ENCODE measurements around the gene GNG12. TPM values are rescaled to one million over a fixed set of nuclear protein-coding genes. Genes with fewer than 3 reads are reported as not detected.

Gene GNG12
- total and polyA plus RNA-seq, 9 of the 15 experiments (the other 6 are each of a cell fraction or from before 2014, with no cell fraction given), result 2.6 to 6.0 (median 4.1) TPM

DNA sequence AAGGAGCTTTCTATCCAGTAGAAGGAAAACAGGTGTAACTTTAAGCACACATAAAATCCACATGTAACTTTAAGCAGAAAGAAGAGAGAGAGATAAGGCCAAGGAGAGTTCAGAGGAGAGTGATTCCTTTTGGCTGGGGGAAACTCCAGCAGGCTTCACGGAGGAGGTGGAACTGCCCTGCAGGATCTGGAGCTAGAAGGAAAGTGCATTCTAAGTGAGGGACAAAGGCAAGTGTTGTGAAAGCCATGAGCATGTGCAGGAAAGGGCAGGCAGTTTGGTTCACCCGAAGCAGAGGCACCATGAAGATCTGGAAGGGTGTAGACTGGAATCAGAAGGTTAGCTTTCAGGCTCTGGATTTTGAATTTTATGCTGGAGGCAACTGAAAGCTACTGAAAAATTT lies 101.9 kb downstream of the GNG12 start (continued):
- TF ChIP-seq, protein P1, sequence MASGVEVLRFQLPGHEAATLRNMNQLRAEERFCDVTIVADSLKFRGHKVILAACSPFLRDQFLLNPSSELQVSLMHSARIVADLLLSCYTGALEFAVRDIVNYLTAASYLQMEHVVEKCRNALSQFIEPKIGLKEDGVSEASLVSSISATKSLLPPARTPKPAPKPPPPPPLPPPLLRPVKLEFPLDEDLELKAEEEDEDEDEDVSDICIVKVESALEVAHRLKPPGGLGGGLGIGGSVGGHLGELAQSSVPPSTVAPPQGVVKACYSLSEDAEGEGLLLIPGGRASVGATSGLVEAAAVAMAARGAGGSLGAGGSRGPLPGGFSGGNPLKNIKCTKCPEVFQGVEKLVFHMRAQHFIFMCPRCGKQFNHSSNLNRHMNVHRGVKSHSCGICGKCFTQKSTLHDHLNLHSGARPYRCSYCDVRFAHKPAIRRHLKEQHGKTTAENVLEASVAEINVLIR (CRISPR knock-in tag; IDR thresholded peaks at IDR 0.05), result no peak
- TF ChIP-seq RBM14 (IDR thresholded peaks at IDR 0.05; ENCODE audit: borderline replicate concordance, insufficient read depth, low read depth, low read length) (no peak), ZNF436 (CRISPR knock-in tag; IDR thresholded peaks at IDR 0.05) (peak; percentile 82), TBP (optimal IDR thresholded peaks at IDR 0.05; ENCODE audit: low read depth, low read length) (no peak), ZNF75A (CRISPR knock-in tag; IDR thresholded peaks at IDR 0.05) (no peak), ARID1B (IDR thresholded peaks at IDR 0.05) (no peak), HMG20A (CRISPR knock-in tag; conservative IDR thresholded peaks at IDR 0.05) (no peak), BRD9 (IDR thresholded peaks at IDR 0.05; ENCODE audit: low read depth, partially characterized antibody) (no peak), BHLHE40 (IDR thresholded peaks at IDR 0.05; ENCODE audit: low read length) (no peak), PHF20 (IDR thresholded peaks at IDR 0.05; ENCODE audit: partially characterized antibody) (no peak), HMG20B (CRISPR knock-in tag; IDR thresholded peaks at IDR 0.05) (no peak), MECOM (CRISPR knock-in tag; IDR thresholded peaks at IDR 0.05) (no peak), NFIX (CRISPR knock-in tag; IDR thresholded peaks at IDR 0.05; ENCODE audit: low read depth) (no peak), ZNF23 (CRISPR knock-in tag; IDR thresholded peaks at IDR 0.05) (no peak), ZNF24 (IDR thresholded peaks at IDR 0.05) (0 out of 2 replicates have a peak, but pooled peaks have one; percentile 6), TRIM28 (IDR thresholded peaks at IDR 0.05) (no peak), TCFL5 (CRISPR knock-in tag; conservative IDR thresholded peaks at IDR 0.05) (no peak), KLF16 (IDR thresholded peaks at IDR 0.05) (no peak), CBX5 (IDR thresholded peaks at IDR 0.05; ENCODE audit: borderline replicate concordance, low read depth) (no peak), NRF1 (conservative IDR thresholded peaks at IDR 0.05 in 1 of 2, IDR thresholded peaks at IDR 0.05 in 1 of 2) (peak; percentile 58 to 59; a peak in 3 of 4 replicates), ZKSCAN8 (CRISPR knock-in tag; IDR thresholded peaks at IDR 0.05) (0 out of 2 replicates have a peak, but pooled peaks have one; percentile 10)
- TF ChIP-seq, protein P2, sequence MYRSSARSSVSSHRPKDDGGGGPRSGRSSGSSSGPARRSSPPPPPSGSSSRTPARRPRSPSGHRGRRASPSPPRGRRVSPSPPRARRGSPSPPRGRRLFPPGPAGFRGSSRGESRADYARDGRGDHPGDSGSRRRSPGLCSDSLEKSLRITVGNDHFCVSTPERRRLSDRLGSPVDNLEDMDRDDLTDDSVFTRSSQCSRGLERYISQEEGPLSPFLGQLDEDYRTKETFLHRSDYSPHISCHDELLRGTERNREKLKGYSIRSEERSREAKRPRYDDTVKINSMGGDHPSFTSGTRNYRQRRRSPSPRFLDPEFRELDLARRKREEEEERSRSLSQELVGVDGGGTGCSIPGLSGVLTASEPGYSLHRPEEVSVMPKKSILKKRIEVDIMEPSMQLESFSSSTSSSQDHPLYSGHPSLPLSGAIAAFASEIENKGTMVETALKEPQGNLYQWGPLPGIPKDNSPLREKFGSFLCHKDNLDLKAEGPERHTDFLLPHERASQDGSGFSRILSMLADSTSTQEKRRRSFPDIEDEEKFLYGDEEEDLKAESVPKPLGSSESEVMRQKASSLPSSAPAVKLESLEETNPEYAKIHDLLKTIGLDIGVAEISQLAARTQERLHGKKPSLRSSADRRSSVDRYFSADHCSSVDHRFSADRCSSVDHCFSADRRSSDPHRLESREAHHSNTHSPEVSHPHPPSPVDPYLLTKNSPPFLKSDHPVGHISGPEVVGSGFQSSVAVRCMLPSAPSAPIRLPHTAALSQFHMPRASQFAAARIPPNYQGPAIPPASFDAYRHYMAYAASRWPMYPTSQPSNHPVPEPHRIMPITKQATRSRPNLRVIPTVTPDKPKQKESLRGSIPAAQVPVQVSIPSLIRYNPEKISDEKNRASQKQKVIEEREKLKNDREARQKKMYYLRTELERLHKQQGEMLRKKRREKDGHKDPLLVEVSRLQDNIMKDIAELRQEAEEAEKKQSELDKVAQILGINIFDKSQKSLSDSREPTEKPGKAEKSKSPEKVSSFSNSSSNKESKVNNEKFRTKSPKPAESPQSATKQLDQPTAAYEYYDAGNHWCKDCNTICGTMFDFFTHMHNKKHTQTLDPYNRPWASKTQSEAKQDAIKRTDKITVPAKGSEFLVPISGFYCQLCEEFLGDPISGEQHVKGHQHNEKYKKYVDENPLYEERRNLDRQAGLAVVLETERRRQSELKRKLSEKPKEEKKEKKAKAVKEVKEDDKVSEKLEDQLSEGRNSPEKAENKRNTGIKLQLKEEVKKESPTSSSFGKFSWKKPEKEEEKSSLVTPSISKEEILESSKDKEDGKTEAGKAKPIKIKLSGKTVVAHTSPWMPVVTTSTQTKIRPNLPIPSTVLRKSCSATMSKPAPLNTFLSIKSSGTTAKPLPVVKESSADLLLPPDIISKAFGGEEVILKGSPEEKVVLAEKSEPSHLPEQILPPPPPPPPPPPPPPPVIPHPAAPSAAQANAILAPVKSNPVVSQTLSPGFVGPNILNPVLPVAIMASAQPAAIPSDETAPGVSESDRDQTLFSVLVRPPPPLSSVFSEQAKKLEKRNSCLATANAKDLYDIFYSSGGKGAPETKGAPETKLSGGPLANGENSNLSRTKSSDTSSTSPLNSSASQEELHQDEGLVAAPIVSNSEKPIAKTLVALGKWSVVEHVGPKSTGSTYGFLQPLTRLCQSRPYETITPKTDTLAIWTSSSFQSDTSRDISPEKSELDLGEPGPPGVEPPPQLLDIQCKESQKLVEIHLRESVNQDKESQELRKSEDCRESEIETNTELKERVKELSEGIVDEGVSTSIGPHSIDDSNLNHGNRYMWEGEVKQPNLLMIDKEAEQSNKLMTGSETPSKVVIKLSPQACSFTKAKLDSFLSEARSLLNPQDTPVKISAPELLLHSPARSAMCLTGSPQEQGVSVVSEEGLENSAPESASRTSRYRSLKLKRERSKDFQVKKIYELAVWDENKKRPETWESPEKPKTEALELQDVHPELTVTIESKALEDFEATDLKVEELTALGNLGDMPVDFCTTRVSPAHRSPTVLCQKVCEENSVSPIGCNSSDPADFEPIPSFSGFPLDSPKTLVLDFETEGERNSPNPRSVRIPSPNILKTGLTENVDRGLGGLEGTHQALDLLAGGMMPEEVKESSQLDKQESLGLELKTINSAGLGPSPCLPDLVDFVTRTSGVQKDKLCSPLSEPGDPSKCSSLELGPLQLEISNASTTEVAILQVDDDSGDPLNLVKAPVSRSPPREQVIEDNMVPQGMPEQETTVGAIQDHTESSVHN (IDR thresholded peaks at IDR 0.05; ENCODE audit: borderline replicate concordance in 1 of 2, low read depth in 1 of 2), result no peak
- TF ChIP-seq, protein P3, sequence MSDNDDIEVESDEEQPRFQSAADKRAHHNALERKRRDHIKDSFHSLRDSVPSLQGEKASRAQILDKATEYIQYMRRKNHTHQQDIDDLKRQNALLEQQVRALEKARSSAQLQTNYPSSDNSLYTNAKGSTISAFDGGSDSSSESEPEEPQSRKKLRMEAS (CRISPR knock-in tag; IDR thresholded peaks at IDR 0.05), result no peak

Measured in K562 (cell line).